ENCODE data around the gene ACTR8. TPM values are rescaled to one million over a fixed set of nuclear protein-coding genes. Genes with fewer than 3 reads are reported as not detected.

Gene ACTR8
- total RNA-seq, 1 donor from 2014 or later = 40.8 TPM

- Mint-ChIP-seq H3K9me3 (no peaks in the 10 kb centered on the region), H3K4me1 (no peaks in the 10 kb centered on the region), H3K36me3 (peaks cover 3% of the 10 kb centered on the region), H3K4me3 (no peak overlapping the region), H3K27ac (no peak overlapping the region), H3K27me3 (ENCODE audit: insufficient read depth, low read depth) (peaks cover 6% of the 10 kb centered on the region)
- DNase-seq (ENCODE audit: low spot score) = no peak
- no peak overlapping the region for H3K9ac ChIP-seq
- H3K36me3 ChIP-seq = no peaks in the 10 kb centered on the region
- no peak overlapping the region for H3K4me3 ChIP-seq
- H3K4me1 ChIP-seq = no peaks in the 10 kb centered on the region
- H4K20me1 ChIP-seq (ENCODE audit: low read depth) = peaks cover 4% of the 10 kb centered on the region
- no peak overlapping the region for H3K27ac ChIP-seq
- H3F3A ChIP-seq (ENCODE audit: low read depth) = no peaks in the 10 kb centered on the region
- no peaks in the 10 kb centered on the region for H3K9me3 ChIP-seq (ENCODE audit: low read depth)
- TF ChIP-seq CTCF (IDR thresholded peaks at IDR 0.05) (no peak), EZH2 (IDR thresholded peaks at IDR 0.05) (no peak), EZH2phosphoT487 (IDR thresholded peaks at IDR 0.05) (no peak)
- H3K79me2 ChIP-seq (ENCODE audit: low read depth) = no peaks in the 10 kb centered on the region
- no peak overlapping the region for H2AFZ ChIP-seq (replicated peaks)
- H3K27me3 ChIP-seq = no peaks in the 10 kb centered on the region
- H3K4me2 ChIP-seq = no peak overlapping the region
These were observed 48.8 kb downstream of the ACTR8 start for GRCh38 chr3:53833053-53833645.

GRCh38 chr3:53830944-53831343 lies 51.0 kb downstream of the ACTR8 start:
- TF ChIP-seq EZH2 (IDR thresholded peaks at IDR 0.05) = no peak
- TF ChIP-seq CTCF (IDR thresholded peaks at IDR 0.05) = no peak
- TF ChIP-seq EZH2phosphoT487 (IDR thresholded peaks at IDR 0.05) = no peak
- H3K79me2 ChIP-seq (ENCODE audit: low read depth) = no peaks in the 10 kb centered on the region
- peaks cover 4% of the 10 kb centered on the region for H4K20me1 ChIP-seq (ENCODE audit: low read depth)
- H3K4me1 ChIP-seq = no peaks in the 10 kb centered on the region
- Mint-ChIP-seq H3K27ac (no peak overlapping the region), H3K36me3 (peaks cover 3% of the 10 kb centered on the region), H3K4me3 (no peak overlapping the region), H3K4me1 (no peaks in the 10 kb centered on the region), H3K9me3 (no peaks in the 10 kb centered on the region), H3K27me3 (ENCODE audit: insufficient read depth, low read depth) (peaks cover 6% of the 10 kb centered on the region)
- no peaks in the 10 kb centered on the region for H3K9me3 ChIP-seq (ENCODE audit: low read depth)
- no peak overlapping the region for H3K9ac ChIP-seq
- no peak overlapping the region for H2AFZ ChIP-seq (replicated peaks)
- H3K27me3 ChIP-seq = no peaks in the 10 kb centered on the region
- no peak overlapping the region for H3K4me3 ChIP-seq
- H3K4me2 ChIP-seq = no peak overlapping the region
- no peaks in the 10 kb centered on the region for H3K36me3 ChIP-seq
- H3F3A ChIP-seq (ENCODE audit: low read depth) = no peaks in the 10 kb centered on the region
- DNase-seq (ENCODE audit: low spot score) = no peak
- no peak overlapping the region for H3K27ac ChIP-seq

- Mint-ChIP-seq H3K9me3 (no peaks in the 10 kb centered on the region), H3K36me3 (peaks cover 3% of the 10 kb centered on the region), H3K4me1 (no peaks in the 10 kb centered on the region), H3K27ac (no peak overlapping the region), H3K27me3 (ENCODE audit: insufficient read depth, low read depth) (peaks cover 3% of the 10 kb centered on the region), H3K4me3 (no peak overlapping the region)
- Histone ChIP-seq H3K4me2 (no peak overlapping the region), H3K4me3 (no peak overlapping the region), H3K9me3 (ENCODE audit: low read depth) (no peaks in the 10 kb centered on the region), H3K36me3 (no peaks in the 10 kb centered on the region), H3K4me1 (no peaks in the 10 kb centered on the region), H3K79me2 (ENCODE audit: low read depth) (no peaks in the 10 kb centered on the region), H3K9ac (no peak overlapping the region), H3F3A (ENCODE audit: low read depth) (no peaks in the 10 kb centered on the region), H3K27me3 (no peaks in the 10 kb centered on the region), H4K20me1 (ENCODE audit: low read depth) (peaks cover 4% of the 10 kb centered on the region), H2AFZ (replicated peaks) (no peak overlapping the region), H3K27ac (no peak overlapping the region)
- no peak for DNase-seq (ENCODE audit: low spot score)
- TF ChIP-seq CTCF (IDR thresholded peaks at IDR 0.05) (no peak), EZH2 (IDR thresholded peaks at IDR 0.05) (no peak), EZH2phosphoT487 (IDR thresholded peaks at IDR 0.05) (no peak)
These were observed 52.3 kb downstream of the ACTR8 start for GRCh38 chr3:53829605-53830004.
